SK-N-MC (cell line): ENCODE results near the gene RASA1.

Source experiments
- EZH2 ChIP-seq: fragments of 200-600 bp; sonication (generic); IDR thresholded peaks from one replicate; pipeline ENCODE4 v1.6.1; 2017; ENCODE audit warnings: antibody characterized with exemption
- POLR2AphosphoS5 ChIP-seq: IDR thresholded peaks from 2 replicates; pipeline ENCODE4 v1.6.1; 2012; ENCODE audit warnings: mild to moderate bottlenecking, low read depth, low read length, borderline replicate concordance

DNA sequence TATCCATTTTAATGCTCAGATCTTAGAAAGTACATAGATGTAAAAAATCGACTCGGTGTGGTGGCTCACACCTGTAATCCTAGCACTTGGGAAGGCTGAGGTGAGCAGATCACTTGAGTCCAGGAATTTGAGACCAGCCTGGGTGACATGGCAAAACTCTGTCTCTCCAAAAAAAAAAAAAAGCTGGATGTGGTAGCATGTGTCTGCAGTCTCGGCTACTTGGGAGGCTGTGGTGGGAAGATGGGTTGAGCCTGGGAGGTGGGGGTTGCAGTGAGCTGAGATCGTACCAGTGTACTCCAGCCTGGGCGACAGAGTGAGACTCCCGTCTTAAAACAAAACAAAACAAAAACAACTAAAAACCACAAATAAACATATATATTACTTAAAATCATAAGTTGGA lies 61.4 kb downstream of the RASA1 start:
- no peak for TF ChIP-seq EZH2
- no peak for TF ChIP-seq POLR2AphosphoS5
